ENCODE results near the gene SNX3.

SNX3 gene

DNA sequence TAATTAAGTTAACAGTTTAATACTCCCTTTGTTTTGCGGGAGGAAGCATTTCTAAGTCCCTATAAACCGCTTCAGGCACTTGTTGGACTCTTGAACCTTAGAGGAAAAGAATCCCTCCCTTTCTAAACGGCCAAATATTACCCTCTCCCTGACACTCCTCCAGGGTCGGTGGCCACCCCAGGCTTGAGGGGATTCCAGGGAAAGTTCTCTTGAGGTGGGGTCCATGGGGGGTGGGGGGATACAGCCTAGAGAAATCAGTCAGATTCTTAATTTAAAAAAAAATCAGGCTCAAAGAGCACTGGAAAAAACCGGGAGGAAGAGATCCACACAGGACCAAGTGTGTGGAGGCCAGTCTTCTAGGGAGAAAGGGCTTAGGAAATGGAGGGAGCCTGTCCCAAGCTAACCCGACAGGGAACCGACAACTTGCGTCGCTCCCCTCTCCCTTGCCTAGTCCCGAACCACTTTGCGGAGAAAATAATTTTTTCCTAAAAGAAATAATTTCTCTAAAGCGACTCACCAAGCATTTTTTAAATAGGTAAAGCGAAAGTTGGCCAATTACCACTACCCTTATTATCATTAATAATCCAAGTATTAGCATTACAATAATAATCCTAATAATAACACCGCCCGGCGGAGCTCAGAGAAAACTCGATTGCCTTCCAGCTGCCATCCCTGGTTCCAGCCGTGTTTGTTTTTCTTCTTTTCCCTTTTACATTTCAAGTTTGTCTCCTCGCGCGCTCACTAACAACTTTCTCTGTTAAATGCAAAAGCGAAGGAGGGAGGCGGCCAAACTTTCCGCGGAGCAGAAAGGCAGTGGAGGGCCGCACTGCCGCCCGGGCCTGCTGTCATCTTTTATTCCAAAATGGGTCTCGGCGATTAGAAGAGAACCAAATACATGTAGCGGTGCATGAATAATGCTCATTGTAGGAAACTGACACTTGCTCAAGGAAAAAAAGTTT, 90.2 kb downstream of the SNX3 start:
- DNase-seq (ENCODE audit: low read depth), result no peak

DNA sequence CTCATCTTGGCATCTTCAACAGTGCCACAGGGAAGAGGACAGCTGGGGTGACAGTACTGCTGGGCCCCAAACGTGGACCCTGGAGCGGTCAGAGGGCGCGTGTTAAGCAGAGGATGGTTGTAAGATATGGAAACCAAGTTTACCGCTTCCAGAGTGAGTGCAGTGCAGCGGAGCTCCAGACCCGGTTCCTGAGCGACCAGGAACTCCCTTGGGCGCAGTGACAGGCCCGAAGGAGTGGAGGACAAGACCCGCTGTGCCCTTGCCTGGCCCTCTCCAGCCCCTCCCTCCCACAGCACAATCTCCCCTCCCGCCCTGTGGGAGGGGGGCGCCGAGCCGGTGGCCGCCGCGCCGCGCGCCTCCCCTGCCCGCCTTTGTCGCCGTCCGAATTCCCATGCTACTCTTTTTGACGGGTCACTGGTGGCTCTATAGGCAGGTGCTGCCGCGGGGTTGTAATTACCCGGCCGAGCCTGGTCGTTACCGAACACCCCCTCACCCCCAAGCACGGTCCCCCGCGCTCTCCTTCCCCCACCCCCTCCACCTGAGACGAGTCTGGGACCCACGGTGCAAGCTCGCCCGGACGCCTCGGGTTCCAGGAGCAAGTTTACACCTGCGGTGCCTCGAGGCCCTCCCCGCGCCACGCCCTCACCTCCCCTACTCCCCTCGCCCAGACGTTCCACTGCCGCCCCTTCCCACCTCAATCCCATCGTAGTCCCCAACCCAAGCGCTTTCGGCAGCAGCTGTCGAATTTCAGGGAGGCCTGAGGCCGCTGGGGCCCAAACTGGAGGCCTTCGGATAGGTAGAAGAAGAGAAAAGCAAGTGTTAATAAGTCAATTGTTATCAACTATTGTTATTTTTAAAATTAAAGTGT, 91.1 kb downstream of the SNX3 start:
- DNase-seq (ENCODE audit: low read depth), result no peak

DNA sequence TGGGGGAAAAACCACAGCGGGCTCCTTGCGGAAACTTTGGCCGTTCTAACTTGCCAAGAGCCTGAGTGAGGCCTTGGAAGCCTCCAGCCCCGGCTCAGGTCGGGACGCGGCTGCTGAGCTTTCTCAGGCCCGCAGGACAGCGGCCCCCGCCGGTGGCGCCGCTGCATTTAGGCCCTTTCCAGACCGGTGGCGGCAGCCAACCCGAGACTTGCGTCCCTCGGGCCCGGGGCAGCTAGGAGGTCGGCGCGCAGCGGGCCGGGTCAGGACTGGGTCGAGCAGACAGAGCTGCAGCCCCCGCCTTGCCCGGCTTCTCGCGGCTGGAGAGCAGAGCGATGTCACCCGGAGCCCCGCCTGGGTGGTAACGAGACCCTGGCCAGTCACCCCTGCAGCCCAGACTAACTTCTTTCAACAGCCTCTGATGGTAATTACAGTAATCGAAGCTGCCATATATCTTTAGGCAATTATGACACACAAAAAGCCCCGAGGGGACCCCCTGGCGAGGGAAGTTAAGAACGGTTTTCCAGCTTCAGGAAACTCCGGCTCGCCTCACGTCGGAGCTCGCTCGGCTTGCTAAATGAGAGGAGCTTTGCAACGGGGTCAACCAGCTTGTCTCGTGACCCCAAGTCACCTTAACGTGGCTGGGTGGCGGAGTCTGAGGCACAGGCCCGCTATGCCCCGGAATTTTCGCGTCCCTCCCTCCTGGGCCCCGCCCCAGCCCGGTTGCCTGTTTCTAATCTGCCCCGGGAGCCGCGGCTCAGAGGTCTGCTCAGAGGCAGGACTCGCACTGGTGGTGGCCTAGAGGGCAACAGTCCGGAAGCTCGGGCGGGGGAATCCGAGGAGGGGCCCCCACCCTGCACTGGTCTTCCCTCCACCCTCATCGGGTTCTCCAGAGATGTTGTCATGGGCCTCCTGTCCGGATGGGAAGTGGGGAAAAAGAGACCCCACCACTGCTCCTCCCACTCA, 92.1 kb downstream of the SNX3 start:
- DNase-seq (ENCODE audit: low read depth), result no peak

DNA sequence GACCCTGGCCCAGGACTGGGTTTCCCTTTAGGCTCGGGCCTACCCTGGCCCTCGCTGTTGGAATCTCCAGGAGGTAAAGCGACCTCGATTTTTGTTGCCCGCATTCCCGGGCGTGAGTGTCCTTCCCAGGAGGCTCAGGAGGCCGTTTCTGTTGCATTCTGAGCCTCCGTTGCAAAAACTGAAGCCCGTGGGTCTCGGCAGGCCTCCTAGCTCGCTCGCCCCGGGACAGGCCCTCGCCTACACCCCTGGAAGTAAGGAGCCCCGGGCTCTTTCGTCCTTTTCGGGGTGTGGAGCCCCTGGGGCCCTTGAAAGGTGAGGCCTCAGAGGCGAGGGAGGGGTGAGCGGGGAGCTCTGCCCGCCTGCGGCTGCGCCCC, 92.8 kb downstream of the SNX3 start:
- no peak for DNase-seq (ENCODE audit: low read depth)

DNA sequence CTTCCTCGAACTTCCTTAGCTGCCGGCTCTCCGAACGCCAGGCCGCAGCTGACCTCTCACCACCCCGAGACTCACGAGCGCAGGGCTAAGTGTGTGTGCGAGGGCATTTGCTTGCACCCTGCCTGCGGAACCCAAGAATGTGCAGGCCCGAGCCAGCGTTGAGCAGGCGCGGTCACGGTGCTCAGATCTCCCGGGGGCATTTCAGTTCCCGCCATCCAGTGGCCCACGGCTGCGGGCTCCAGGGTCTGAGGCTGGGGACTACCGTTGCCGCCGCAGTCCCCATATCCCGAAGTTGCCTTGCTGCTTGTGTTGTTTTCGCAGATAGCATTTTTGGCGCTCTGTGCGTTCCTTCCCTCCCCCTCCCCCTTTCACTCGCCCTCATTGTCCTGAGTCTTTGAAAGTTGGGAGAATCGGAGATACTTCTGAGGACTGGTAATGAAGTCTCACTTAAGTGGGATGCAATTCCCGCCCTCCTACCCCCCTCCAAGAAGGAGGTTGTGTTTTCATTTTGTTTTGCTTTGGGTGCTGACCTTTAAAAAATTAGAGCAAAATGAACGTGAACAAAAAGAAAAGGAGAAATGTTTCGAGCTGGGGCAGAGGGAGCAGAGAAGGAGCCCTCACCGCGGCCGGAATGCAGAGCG, 93.3 kb downstream of the SNX3 start:
- DNase-seq (ENCODE audit: low read depth), result no peak

DNA sequence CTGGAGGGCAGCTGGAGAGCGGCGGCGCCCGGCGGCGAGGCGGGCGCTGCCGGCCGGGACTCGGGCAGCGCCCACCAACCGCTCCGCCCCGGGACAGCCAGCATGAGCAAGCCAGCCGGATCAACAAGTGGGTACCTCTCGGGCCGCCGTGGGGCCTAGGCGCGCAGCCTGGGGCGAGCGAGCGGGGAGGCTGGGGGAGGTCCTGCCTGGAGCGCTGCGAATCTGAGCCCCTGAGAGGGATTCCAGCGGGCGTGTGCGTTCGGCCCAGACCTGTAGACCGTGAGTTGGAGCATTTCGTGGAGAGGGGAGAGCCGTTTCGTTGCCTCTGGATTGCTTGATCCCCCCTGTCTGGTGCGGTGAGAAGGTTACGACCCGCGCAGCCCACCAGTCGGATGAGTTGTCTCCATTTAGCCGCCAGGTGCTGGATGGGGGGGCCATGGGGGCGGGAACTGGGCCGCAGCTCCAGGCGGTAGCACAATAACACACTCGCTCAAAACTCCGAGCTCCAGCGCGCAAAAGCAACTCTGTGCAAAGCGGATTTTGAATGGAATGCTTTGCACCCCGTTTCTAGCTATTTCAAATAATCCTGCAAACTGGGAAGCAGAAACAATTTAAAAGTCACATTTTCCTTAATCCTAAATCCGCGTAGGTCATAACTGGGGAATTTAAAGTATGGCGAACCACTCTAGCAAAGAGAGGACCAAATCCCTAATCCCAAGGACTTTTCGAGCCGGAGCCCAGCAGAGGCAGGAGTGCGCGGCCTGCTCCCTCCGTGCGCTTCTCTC, 94.0 kb downstream of the SNX3 start:
- DNase-seq (ENCODE audit: low read depth), result no peak

DNA sequence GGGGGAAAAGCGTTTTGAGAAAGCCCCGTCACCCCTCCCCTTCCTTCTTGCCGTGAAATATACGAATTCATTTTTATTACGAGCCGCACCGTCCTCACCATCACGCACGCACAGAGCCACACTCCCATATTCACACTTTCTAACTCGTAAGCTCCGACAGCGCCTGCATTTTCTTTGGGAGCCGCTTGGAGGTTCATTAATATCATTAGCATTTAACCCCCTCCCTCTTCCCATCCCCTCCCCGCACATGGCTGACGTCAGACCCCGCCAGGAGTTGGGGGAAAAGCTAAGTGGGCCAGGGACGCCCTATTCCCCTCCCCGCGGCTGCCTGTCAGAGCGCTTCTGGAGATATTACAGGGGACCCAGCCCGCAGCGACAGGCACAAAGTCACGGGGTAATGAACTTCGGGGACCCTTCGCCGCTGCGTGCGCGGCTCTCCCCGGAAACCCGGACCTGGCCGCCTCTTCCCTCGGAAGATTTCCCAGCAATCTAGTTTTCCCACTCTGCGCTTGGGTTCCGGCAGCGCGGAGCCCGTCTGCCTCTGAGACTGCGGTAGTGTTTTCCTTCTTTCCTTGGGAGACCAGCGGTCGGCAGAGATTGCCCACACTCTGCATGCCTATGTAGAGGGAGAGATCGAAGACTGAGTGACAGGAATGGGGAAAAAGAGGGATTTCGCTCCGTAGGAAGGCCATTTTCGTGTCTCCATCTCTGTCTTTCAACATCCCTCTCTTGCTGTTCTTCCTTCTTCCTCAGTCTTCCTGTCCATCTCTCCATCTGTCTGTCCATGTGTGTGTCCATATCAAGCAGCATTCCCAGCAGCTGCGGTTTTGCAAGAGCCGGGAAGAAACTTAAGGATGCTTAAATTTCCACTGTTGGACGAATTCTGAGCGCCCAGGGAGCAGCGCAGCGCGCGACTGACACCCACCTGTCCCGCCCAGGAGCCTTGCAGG, 94.9 kb downstream of the SNX3 start, which contains the start of gene NR2E1:
Gene NR2E1 (plus strand): TSS at position 309 of the 950 bp plus-strand sequence. CDS start 744 bp downstream, outside the sequence.
- DNase-seq (ENCODE audit: low read depth), result no peak

DNA sequence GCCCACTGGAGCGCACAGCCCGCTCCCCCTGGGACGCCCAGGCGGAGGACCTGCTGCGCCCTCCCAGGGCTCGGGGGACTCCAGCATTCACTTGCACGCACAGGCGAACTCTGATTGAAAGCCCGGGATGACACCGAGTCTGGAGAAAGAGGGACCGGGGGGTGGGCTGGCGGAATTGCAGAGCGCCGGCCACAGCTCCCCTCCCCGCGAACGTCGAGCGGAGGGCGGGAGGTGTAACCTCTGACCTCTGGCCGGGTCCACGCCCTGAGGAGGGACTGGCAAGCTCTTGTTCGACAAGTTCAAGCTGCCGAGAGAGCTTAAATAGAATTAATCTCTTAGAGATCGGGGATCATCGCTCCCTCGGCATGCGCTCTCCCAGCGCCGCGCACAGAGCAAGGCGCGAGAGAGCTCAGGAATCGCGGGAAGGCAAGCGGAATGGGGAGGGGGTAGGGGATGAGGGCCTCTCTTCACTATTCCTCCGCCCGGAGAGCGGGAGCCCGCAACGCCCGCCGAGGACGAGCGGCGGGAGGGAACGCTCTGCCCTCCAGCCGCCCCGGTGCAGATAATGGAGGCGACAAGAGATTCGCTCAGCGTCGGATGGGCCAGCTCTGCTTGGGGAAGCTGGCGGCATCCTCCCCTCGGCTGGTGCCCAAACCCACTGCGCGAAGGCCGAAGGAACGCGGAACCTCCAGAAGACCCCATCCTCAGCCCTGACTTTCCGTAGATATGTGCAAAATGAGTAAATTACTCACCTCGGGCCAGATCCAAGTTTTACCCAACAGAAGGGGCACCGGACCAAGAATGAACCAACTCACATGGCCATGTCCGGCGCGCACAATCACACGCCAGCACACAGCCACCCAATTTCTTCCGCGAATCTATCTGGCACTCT, 95.8 kb downstream of the SNX3 start:
- DNase-seq (ENCODE audit: low read depth), result no peak

DNA sequence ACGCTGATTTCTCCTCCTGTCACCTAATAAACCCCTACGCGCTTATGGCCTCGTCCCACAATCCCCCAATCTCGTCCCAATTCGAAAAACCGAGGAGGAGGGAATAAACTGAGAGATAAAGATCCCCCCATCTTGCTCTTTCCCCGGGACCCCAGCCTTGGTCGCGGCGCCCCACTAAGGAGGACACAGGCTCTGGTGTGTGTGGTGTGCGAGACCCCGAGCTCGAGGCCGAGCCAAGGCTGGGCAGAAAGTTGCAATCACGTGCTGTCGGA, 96.4 kb downstream of the SNX3 start:
- no peak for DNase-seq (ENCODE audit: low read depth)

DNA sequence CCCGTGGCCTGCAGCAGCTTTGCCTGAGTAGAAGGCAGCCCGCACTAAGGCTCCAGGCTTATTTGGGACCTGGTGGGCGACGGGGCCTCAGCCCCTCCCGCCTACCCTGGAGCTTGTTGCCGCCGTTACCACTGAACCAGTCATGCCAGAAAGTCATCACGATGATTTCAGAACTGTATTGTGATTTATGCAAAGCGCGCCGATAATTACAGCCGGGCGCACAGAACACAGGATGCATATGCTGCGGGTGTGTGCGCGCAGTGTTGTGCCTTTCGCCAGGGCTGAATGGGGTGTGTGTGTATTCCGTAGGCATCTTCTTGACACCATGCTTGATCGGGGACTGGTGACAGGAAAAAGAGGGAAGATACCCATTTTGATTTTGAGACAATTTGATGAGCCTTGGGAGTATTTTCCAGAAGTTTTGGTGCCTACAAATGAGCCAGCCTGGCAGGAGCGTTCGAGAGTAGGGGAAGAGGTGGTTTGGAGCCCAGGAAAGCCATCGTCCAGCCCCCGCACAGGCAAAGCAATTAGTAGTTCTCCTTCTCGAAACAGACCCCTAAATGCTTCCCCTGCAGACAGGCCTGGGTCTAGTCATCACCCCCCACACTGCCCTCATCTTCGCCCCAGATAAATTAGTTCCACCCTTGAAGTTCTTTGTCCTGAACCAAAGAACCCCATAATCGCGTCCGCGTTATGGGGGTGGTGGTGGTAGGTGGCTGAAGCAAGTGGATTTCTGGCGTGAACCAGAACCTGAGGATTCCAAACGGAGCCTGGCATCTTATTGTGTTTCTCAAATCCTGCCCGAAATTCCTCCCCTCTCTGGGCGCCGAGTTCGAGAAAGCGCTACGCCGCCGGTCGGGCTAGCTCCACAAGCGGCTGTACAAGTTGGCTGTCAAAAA, 96.9 kb downstream of the SNX3 start:
- no peak for DNase-seq (ENCODE audit: low read depth)

DNA sequence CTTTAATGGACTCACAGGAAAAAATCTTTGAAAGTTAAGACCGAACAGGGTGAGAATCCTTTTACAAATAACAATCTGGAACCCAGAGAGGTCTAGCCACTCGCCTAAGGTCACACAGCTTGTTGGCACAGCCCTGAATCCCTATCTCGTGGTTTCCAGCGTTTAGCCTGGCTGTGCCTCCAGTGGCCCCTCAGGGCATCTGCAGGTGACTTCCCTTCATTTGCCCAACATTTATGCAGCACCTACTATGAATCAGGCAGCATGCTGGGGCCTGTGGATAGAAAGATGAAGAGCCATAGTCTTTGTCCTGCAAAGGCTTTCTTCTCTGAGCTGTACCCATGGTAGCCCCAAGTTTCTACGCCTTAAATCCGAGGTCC, 97.6 kb downstream of the SNX3 start:
- DNase-seq (ENCODE audit: low read depth), result no peak

DNA sequence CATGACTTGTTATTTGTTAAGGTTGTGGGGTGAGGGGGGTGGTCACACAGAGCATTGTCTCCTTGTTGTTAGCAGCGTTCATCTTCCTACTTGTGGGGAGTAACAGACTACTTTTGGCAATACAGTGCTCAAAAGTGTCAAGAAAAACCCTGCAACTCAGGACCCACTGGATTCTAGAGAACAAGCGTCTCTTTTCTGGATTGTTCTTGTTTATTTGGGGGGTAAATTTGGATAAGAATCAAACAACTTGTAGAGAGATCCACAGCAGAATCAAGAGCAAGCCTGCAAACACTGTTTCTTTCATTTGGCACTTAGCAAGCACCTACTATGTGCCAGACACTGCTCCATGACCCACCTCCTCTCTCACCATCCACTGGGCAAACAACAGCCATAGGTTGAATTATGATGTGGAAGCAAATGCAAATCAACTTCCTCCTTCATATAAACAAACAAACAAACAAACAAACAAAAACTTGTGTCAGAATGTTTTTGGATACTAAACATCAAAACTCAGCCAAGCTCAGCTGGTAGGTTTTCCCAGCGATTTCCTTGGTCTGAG, 99.0 kb downstream of the SNX3 start:
- DNase-seq (ENCODE audit: low read depth), result no peak
